ENCODE measurements around the gene OPCML.

GRCh38 chr11:133479209-133479608 is 53.1 kb downstream of the OPCML start:
- TF ChIP-seq CTCF (IDR thresholded peaks at IDR 0.05) (no peak), POLR2A (IDR thresholded peaks at IDR 0.05) (no peak)
